ENCODE measurements around the gene PBX3.

DNA sequence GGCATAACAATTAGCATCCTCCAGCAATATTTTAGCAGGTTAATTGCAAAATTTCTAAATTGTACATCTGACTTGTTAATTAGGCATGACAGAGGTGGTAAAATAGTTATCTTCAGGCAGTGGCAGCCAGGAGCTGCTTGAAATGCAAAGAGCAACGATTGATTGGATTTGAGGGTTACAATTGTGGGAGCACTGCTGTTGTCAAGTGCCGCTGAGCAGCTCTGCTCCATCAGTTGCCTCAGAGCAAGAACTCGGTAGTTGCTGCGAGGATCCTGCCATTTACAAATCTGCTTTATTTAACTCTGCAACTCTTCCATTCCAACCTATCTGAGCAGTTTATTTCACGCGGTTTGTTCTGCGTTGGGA lies 12.6 kb downstream of the PBX3 start:
- TF ChIP-seq, protein P1, sequence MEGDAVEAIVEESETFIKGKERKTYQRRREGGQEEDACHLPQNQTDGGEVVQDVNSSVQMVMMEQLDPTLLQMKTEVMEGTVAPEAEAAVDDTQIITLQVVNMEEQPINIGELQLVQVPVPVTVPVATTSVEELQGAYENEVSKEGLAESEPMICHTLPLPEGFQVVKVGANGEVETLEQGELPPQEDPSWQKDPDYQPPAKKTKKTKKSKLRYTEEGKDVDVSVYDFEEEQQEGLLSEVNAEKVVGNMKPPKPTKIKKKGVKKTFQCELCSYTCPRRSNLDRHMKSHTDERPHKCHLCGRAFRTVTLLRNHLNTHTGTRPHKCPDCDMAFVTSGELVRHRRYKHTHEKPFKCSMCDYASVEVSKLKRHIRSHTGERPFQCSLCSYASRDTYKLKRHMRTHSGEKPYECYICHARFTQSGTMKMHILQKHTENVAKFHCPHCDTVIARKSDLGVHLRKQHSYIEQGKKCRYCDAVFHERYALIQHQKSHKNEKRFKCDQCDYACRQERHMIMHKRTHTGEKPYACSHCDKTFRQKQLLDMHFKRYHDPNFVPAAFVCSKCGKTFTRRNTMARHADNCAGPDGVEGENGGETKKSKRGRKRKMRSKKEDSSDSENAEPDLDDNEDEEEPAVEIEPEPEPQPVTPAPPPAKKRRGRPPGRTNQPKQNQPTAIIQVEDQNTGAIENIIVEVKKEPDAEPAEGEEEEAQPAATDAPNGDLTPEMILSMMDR (conservative IDR thresholded peaks at IDR 0.05 in 1 of 2, IDR thresholded peaks at IDR 0.05 in 1 of 2; ENCODE audit: low read depth in 1 of 2, low read length in 2 of 2) = no peak
- no peak for TF ChIP-seq EZH2 (IDR thresholded peaks at IDR 0.05; ENCODE audit: low read length, missing control alignments)
